ENCODE data around the gene MGAT3. TPM values are rescaled to one million over a fixed set of nuclear protein-coding genes. Genes with fewer than 3 reads are reported as not detected.
A peak's percentile ranks its signal among the peaks of the same experiment; 100 is the strongest.

The MGAT3 gene
- total RNA-seq, 1 donor from 2014 or later = 1.2 TPM

DNA sequence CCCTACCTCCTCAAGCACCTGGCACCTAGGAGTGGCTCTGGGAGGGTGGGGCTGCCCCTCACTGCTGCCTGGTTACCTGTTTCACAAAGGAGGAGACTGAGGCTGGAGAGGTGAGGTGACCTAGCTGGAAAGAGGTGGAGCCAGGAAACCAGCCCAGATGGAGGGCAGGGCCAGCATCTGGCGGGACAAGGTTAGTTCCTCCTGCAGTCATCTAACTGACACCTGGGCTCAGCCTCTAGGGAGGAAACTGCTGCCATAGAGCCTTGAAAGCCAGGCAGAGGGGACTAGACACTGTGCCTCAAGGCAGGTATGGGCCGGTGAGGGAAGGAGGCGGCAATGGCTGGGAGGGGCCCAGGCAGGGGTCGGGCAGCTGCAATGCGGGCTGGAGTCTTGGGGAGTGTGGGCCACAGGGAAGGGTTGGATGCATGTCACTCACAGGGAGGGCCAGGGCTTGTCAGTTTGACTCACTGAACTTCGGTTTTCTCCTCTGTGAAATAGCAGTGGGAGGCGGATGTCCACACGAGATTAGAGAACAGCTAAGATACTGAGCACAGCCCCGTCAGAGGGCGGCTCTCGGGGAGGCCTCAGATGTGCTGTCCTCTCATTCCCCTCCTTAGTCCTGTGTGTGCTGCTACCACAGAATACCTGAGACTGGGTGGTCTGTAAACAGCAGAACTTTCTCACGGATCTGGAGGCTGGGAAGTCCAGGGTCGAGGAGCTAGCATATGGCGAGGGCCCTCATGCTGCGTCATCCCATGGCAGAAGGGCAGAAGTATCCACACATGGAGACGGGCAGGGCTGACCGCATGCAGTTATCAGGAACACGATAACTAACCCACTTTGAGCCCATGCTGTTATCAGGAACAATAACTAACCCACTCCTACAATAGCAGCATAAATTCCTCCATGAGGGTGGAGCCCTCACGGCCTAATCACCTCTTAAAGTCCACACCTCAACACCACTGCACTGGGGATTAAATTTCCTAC, 16.1 kb downstream of the MGAT3 start:
- peak overlapping the region; percentile 16 for H3K27ac Mint-ChIP-seq
- intact Hi-C loops (cut with micrococcal nuclease) = no loop called here

DNA sequence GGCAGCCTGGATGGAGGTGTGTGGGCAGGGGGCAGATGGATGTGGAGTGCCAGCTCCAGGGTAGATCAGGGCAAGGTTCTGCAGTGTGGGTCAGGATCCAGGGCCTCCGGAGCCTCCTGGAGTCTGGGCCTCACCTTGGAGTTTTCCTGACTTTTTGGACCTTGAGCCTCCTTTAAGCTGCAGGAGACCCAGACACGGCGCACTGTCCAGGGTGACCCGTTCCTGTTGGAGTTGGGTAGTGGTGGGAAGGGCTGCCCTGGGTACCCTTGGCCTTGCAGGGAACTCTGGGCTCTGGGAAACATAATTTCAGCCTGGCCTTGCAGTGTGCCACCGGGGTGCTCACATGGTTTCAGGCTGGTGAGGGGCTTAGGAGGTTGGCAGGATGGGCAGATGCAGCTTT, 17.0 kb downstream of the MGAT3 start:
- H3K27me3 Mint-ChIP-seq (ENCODE audit: insufficient read depth) = no peaks in the 10 kb centered on the region
- H3K4me3 Mint-ChIP-seq = no peak overlapping the region
- peaks cover 19% of the 10 kb centered on the region for H3K4me1 Mint-ChIP-seq (ENCODE audit: low read depth)
- H3K9me3 Mint-ChIP-seq = no peaks in the 10 kb centered on the region
- DNase-seq (ENCODE audit: low spot score) = no peak
- no peaks in the 10 kb centered on the region for H3K36me3 Mint-ChIP-seq (ENCODE audit: low read depth)
- H3K27ac Mint-ChIP-seq = no peak overlapping the region
- intact Hi-C loops (cut with micrococcal nuclease) = no loop called here

More for the DNA sequence above, 16.1 kb downstream of the MGAT3 start:
- H3K27me3 Mint-ChIP-seq (ENCODE audit: insufficient read depth) = no peaks in the 10 kb centered on the region
- no peaks in the 10 kb centered on the region for H3K36me3 Mint-ChIP-seq (ENCODE audit: low read depth)
- DNase-seq (ENCODE audit: low spot score) = no peak
- peaks cover 19% of the 10 kb centered on the region for H3K4me1 Mint-ChIP-seq (ENCODE audit: low read depth)
- no peaks in the 10 kb centered on the region for H3K9me3 Mint-ChIP-seq
- no peak overlapping the region for H3K4me3 Mint-ChIP-seq

GRCh38 chr22:39474351-39475111, 17.7 kb downstream of the MGAT3 start:
- peaks cover 19% of the 10 kb centered on the region for H3K4me1 Mint-ChIP-seq (ENCODE audit: low read depth)
- H3K27me3 Mint-ChIP-seq (ENCODE audit: insufficient read depth) = no peaks in the 10 kb centered on the region
- no peaks in the 10 kb centered on the region for H3K36me3 Mint-ChIP-seq (ENCODE audit: low read depth)
- intact Hi-C loops (cut with micrococcal nuclease) = no loop called here
- H3K4me3 Mint-ChIP-seq = no peak overlapping the region
- no peaks in the 10 kb centered on the region for H3K9me3 Mint-ChIP-seq
- DNase-seq (ENCODE audit: low spot score) = no peak
- H3K27ac Mint-ChIP-seq = no peak overlapping the region

- Mint-ChIP-seq H3K27me3 (ENCODE audit: insufficient read depth) (no peaks in the 10 kb centered on the region), H3K4me1 (ENCODE audit: low read depth) (peaks cover 19% of the 10 kb centered on the region), H3K9me3 (no peaks in the 10 kb centered on the region), H3K27ac (no peak overlapping the region), H3K36me3 (ENCODE audit: low read depth) (no peaks in the 10 kb centered on the region), H3K4me3 (no peak overlapping the region)
- intact Hi-C loops (cut with micrococcal nuclease) = no loop called here
- DNase-seq (ENCODE audit: low spot score) = no peak
Measured at GRCh38 chr22:39475337-39475736, 18.5 kb downstream of the MGAT3 start.

- Mint-ChIP-seq H3K27me3 (ENCODE audit: insufficient read depth) (peaks cover 3% of the 10 kb centered on the region), H3K4me3 (no peak overlapping the region), H3K27ac (no peak overlapping the region), H3K36me3 (ENCODE audit: low read depth) (no peaks in the 10 kb centered on the region), H3K4me1 (ENCODE audit: low read depth) (peaks cover 19% of the 10 kb centered on the region), H3K9me3 (no peaks in the 10 kb centered on the region)
- intact Hi-C loops (cut with micrococcal nuclease) = no loop called here
- DNase-seq (ENCODE audit: low spot score) = no peak
Measured at GRCh38 chr22:39475902-39476301, 19.1 kb downstream of the MGAT3 start.

- Mint-ChIP-seq H3K9me3 (no peaks in the 10 kb centered on the region), H3K4me3 (no peak overlapping the region), H3K36me3 (ENCODE audit: low read depth) (no peaks in the 10 kb centered on the region), H3K27me3 (ENCODE audit: insufficient read depth) (peaks cover 3% of the 10 kb centered on the region), H3K4me1 (ENCODE audit: low read depth) (peaks cover 15% of the 10 kb centered on the region), H3K27ac (no peak overlapping the region)
- DNase-seq (ENCODE audit: low spot score) = no peak
- intact Hi-C loops (cut with micrococcal nuclease) = no loop called here
Measured at GRCh38 chr22:39476664-39477063, 19.9 kb downstream of the MGAT3 start.

GRCh38 chr22:39477542-39477941, 20.7 kb downstream of the MGAT3 start:
- Mint-ChIP-seq H3K36me3 (ENCODE audit: low read depth) (no peaks in the 10 kb centered on the region), H3K4me3 (no peak overlapping the region), H3K27me3 (ENCODE audit: insufficient read depth) (peaks cover 3% of the 10 kb centered on the region), H3K9me3 (no peaks in the 10 kb centered on the region), H3K27ac (no peak overlapping the region), H3K4me1 (ENCODE audit: low read depth) (peaks cover 6% of the 10 kb centered on the region)
- intact Hi-C loops (cut with micrococcal nuclease) = no loop called here
- no peak for DNase-seq (ENCODE audit: low spot score)

- intact Hi-C loops (cut with micrococcal nuclease) = no loop called here
- H3K36me3 Mint-ChIP-seq (ENCODE audit: low read depth) = no peaks in the 10 kb centered on the region
- H3K4me3 Mint-ChIP-seq = no peak overlapping the region
- peak; percentile 14 for DNase-seq (ENCODE audit: low spot score)
- no peak overlapping the region for H3K27ac Mint-ChIP-seq
- H3K27me3 Mint-ChIP-seq (ENCODE audit: insufficient read depth) = peaks cover 3% of the 10 kb centered on the region
- H3K9me3 Mint-ChIP-seq = no peaks in the 10 kb centered on the region
- H3K4me1 Mint-ChIP-seq (ENCODE audit: low read depth) = no peaks in the 10 kb centered on the region
Measured at GRCh38 chr22:39478441-39478850, 21.6 kb downstream of the MGAT3 start.

DNA sequence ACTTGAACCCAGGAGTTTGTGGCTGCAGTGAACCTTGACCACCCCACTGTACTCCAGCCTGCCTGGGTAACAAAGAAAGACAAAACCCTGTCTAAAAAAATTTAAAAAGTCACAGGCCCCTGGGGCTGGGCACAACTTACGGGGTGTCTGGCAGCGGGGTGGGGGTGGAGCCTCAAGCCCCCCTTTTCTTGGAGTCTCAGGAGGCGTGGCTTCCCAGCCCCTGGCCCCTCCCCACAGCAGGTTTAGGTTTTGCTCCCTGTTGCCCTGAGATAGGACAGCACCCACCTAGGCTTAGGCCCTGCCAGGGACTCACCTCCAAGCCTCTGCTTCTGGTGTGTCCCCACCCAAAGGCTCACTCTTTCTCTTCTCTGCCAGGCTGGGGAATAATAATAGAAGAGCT, 22.4 kb downstream of the MGAT3 start:
- no peaks in the 10 kb centered on the region for H3K9me3 Mint-ChIP-seq
- H3K4me1 Mint-ChIP-seq (ENCODE audit: low read depth) = no peaks in the 10 kb centered on the region
- no peak for DNase-seq (ENCODE audit: low spot score)
- H3K4me3 Mint-ChIP-seq = no peak overlapping the region
- no peaks in the 10 kb centered on the region for H3K36me3 Mint-ChIP-seq (ENCODE audit: low read depth)
- peaks cover 3% of the 10 kb centered on the region for H3K27me3 Mint-ChIP-seq (ENCODE audit: insufficient read depth)
- no peak overlapping the region for H3K27ac Mint-ChIP-seq
- intact Hi-C loops (cut with micrococcal nuclease) = no loop called here

- Mint-ChIP-seq H3K27me3 (ENCODE audit: insufficient read depth) (peaks cover 3% of the 10 kb centered on the region), H3K4me1 (ENCODE audit: low read depth) (no peaks in the 10 kb centered on the region), H3K36me3 (ENCODE audit: low read depth) (no peaks in the 10 kb centered on the region), H3K4me3 (no peak overlapping the region), H3K9me3 (no peaks in the 10 kb centered on the region), H3K27ac (no peak overlapping the region)
- intact Hi-C loops (cut with micrococcal nuclease) = no loop called here
- DNase-seq (ENCODE audit: low spot score) = no peak
Measured at GRCh38 chr22:39480557-39480956, 23.7 kb downstream of the MGAT3 start.

DNA sequence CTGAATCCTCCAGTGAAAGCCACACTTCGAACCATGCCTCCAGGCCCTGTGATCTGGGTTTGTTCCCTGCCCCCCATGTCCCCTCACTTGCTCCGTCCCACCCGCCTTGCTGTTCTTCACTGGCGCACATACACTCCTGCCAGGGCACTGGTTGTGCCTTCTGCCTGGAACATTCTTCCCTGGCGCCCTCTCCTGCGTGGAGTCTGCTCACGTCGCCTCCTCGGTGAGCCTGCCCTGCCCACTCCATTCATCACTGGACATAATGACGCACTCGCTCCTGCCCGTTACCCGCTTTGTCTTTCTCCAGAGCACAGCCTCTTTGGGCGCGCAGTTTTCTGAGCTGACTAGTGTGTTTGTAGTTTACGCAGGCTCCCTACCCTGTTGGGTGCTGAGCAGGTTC, 24.2 kb downstream of the MGAT3 start:
- Mint-ChIP-seq H3K4me3 (no peak overlapping the region), H3K36me3 (ENCODE audit: low read depth) (no peaks in the 10 kb centered on the region), H3K4me1 (ENCODE audit: low read depth) (no peaks in the 10 kb centered on the region), H3K27me3 (ENCODE audit: insufficient read depth) (peaks cover 3% of the 10 kb centered on the region), H3K27ac (no peak overlapping the region), H3K9me3 (no peaks in the 10 kb centered on the region)
- DNase-seq (ENCODE audit: low spot score) = no peak
- intact Hi-C loops (cut with micrococcal nuclease) = no loop called here

- Mint-ChIP-seq H3K4me3 (no peak overlapping the region), H3K27me3 (ENCODE audit: insufficient read depth) (peaks cover 3% of the 10 kb centered on the region), H3K36me3 (ENCODE audit: low read depth) (no peaks in the 10 kb centered on the region), H3K4me1 (ENCODE audit: low read depth) (no peaks in the 10 kb centered on the region), H3K9me3 (no peaks in the 10 kb centered on the region), H3K27ac (no peak overlapping the region)
- no peak for DNase-seq (ENCODE audit: low spot score)
- intact Hi-C loops (cut with micrococcal nuclease) = no loop called here
Measured at GRCh38 chr22:39481595-39481994, 24.8 kb downstream of the MGAT3 start.

DNA sequence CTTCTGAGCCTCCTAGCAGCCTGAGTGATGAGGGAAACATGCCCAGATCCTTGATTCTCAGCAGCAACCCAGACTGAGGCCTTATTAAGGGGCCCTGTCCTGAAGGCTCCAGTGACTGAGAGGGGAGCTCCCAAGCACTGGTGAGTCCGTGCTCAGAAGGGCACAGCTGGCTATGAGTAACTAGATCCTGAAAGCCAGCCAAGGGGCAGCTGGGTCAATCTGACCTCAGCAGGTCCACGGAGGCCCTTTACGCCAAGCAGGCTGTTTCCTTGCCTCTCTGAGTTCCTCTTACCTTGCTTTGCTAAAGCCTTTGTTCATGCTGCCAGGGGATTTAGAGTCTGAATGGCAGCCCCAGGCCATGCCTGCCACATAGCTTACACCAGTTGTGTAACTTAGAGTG, 26.0 kb downstream of the MGAT3 start:
- DNase-seq (ENCODE audit: low spot score) = no peak
- H3K4me3 Mint-ChIP-seq = no peak overlapping the region
- H3K27me3 Mint-ChIP-seq (ENCODE audit: insufficient read depth) = peaks cover 3% of the 10 kb centered on the region
- no peaks in the 10 kb centered on the region for H3K4me1 Mint-ChIP-seq (ENCODE audit: low read depth)
- intact Hi-C loops (cut with micrococcal nuclease) = no loop called here
- H3K27ac Mint-ChIP-seq = no peak overlapping the region
- no peaks in the 10 kb centered on the region for H3K9me3 Mint-ChIP-seq
- no peaks in the 10 kb centered on the region for H3K36me3 Mint-ChIP-seq (ENCODE audit: low read depth)
